Measurements from ENCODE around the gene DPCD. TPM values are rescaled to one million over a fixed set of nuclear protein-coding genes. Genes with fewer than 3 reads are reported as not detected.

DPCD gene
- total RNA-seq: 1 to 10 TPM; 3.7 to 4.2 TPM

DNA sequence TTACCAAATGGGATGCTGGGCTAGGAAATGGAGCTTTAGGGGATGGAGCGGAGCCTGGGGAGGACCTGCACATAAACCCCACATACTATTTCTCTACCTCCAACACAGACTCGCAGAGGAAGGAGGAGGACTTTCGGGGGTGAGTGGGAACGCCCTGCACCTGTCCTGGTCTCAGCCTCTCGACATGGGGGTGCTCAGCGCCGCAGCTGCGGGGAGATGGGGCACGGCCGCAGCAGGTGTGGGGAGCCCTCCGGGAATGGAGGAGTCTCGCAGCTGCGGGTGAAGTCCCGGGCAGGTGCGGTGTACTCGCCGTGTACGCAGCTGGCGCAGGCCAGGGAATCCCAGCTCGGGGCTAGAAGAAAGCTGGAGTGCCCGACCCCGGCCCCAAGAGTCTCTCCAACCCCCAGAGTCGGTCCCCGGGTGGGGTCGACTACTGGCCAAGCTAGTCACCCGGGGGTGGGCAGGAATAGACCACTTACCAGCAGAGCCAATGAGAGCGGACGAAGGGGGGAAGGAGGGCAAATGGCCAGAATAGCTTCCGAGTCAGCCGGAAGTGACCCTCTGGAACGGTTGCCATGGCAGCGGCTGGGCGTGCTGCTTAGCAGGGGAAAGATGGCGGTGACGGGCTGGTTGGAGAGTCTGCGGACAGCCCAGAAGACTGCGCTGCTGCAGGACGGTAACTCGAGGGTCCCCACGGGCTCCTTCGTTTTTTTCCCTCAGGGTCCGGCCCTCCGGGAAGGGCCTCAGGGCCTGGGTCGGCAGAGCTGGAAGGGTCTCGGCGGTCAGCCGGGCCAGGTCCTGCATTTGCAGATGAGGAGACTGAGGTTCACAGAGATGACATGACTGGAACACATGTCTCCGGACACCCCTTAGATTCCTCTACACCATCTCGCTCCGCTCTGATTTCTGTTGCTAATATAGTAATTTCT lies at the start of gene DPCD, which contains the start of gene POLL:
DPCD (plus strand) TSS at position 597 of the 929 bp plus-strand sequence; CDS start at position 613, 16 bp downstream.
POLL (minus strand) TSS at position 533 of the 929 bp plus-strand sequence. CDS start 897 bp downstream, outside the sequence.
- Mint-ChIP-seq H3K27me3 (no peaks in the 10 kb centered on the region), H3K9me3 (ENCODE audit: low read depth) (no peaks in the 10 kb centered on the region), H3K4me1 (peaks cover 18% of the 10 kb centered on the region), H3K36me3 (peaks cover 5% of the 10 kb centered on the region), H3K4me3 (peak within 1 kb of the TSS; percentile 93), H3K27ac (peak within 1 kb of the TSS; percentile 81)
- ATAC-seq: peak; percentile 97
- CTCF ChIA-PET: interaction anchor here (0.9 to 5.7 kb wide), 5 partner anchors 15 to 374 kb away, joined by 3 to 36 read pairs (median 8); partner anchors contain the start of gene NPM3
- peak; percentile 97 for DNase-seq

GRCh38 chr10:101538446-101538845 lies 49.7 kb upstream of the DPCD start:
- no peaks in the 10 kb centered on the region for H3K27me3 Mint-ChIP-seq
- H3K9me3 Mint-ChIP-seq (ENCODE audit: low read depth): no peaks in the 10 kb centered on the region
- CTCF ChIA-PET: interaction anchor here (0.5 to 1.6 kb wide), 2 partner anchors 31 to 329 kb away, joined by 3 to 4 read pairs; no protein-coding TSS in a partner anchor
- ATAC-seq (no peak), DNase-seq (no peak)
- H3K36me3 Mint-ChIP-seq: peaks cover 2% of the 10 kb centered on the region
- no peak overlapping the region for H3K27ac Mint-ChIP-seq
- no peak overlapping the region for H3K4me3 Mint-ChIP-seq
- no peaks in the 10 kb centered on the region for H3K4me1 Mint-ChIP-seq

DNA sequence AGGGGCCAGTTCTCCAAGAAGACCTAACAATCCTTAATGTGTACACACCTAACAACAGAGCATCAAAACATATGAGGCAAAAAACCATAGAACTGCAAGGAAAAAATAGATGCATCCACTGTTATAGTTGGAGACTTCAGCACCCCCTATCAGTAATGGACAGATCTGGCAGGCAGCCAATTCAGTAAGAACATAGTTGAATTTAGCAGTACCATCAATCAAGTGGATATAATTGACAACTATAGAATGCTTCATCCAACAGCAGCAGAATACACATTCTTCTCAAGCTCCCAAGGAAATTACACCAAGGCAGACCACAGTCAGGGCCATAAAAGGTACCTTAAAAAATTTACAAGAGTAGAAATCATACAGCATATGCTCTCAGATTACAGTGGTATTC lies 42.2 kb upstream of the DPCD start:
- no peak overlapping the region for H3K4me3 Mint-ChIP-seq
- H3K9me3 Mint-ChIP-seq (ENCODE audit: low read depth): no peaks in the 10 kb centered on the region
- no peaks in the 10 kb centered on the region for H3K27me3 Mint-ChIP-seq
- peaks cover 3% of the 10 kb centered on the region for H3K4me1 Mint-ChIP-seq
- CTCF ChIA-PET: interaction anchor here (1.0 kb wide), 2 partner anchors 14 to 330 kb away, joined by 3 read pairs; no protein-coding TSS in a partner anchor
- H3K36me3 Mint-ChIP-seq: peaks cover 2% of the 10 kb centered on the region
- DNase-seq (no peak), ATAC-seq (no peak)
- no peak overlapping the region for H3K27ac Mint-ChIP-seq

DNA sequence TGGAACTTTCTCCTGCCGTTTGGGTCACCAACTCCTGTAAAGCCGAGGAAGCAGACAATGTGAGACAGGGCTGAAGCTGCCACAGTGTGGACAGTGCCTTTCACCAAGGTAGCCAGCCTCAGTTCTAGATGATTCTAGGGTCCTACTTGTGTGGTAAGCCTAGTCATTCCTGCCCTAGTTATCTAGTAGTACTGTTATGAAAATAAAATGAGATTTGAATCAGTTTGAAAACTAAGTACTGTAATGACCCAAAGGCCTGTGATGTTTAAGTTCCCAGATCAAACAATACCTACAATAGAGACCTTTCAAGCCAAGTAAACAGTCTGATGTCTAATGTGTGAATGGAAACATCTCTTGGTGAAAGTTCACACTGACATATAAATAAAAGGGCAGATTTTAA lies 37.2 kb upstream of the DPCD start:
- no peak for ATAC-seq
- H3K4me3 Mint-ChIP-seq: no peak overlapping the region
- peak overlapping the region; percentile 2 for H3K27ac Mint-ChIP-seq
- H3K9me3 Mint-ChIP-seq (ENCODE audit: low read depth): no peaks in the 10 kb centered on the region
- no peak for DNase-seq
- peaks cover 3% of the 10 kb centered on the region for H3K4me1 Mint-ChIP-seq
- CTCF ChIA-PET: no interaction called here
- H3K27me3 Mint-ChIP-seq: no peaks in the 10 kb centered on the region
- peaks cover 2% of the 10 kb centered on the region for H3K36me3 Mint-ChIP-seq

GRCh38 chr10:101552442-101552841 lies 35.7 kb upstream of the DPCD start:
- Mint-ChIP-seq H3K36me3 (peaks cover 2% of the 10 kb centered on the region), H3K4me1 (peaks cover 4% of the 10 kb centered on the region), H3K27ac (no peak overlapping the region), H3K4me3 (no peak overlapping the region), H3K27me3 (no peaks in the 10 kb centered on the region), H3K9me3 (ENCODE audit: low read depth) (no peaks in the 10 kb centered on the region)
- ATAC-seq (no peak), DNase-seq (no peak)
- CTCF ChIA-PET: interaction anchor here (1.2 kb wide), 1 partner anchor 229 kb away, joined by 3 read pairs; no protein-coding TSS in a partner anchor

DNA sequence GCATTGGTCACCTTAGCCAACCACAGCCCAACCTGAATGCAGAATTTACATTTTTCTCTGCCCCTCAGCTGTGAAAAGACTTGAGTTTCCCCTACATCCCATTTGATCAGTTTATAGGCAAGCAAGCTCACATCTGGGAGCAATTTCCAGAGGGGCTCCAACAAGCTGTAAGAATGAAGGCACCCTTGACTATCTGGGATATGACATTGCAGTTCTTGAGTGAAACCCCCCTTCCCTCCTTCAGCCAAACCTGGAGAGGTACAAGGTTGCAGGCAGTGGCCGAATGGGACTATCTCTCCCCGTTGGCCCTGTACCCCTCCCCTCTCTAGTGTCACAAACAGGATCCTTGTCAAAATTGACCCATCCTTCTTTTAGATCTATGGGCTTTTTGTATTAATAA lies 30.6 kb upstream of the DPCD start:
- DNase-seq (no peak), ATAC-seq (no peak)
- Mint-ChIP-seq H3K27me3 (peaks cover 3% of the 10 kb centered on the region), H3K4me1 (peaks cover 19% of the 10 kb centered on the region), H3K27ac (peak overlapping the region; percentile 42), H3K4me3 (no peak overlapping the region), H3K9me3 (ENCODE audit: low read depth) (no peaks in the 10 kb centered on the region), H3K36me3 (no peaks in the 10 kb centered on the region)
- CTCF ChIA-PET: interaction anchor here (1.2 kb wide), 1 partner anchor 12 kb away, joined by 4 read pairs; no protein-coding TSS in a partner anchor

DNA sequence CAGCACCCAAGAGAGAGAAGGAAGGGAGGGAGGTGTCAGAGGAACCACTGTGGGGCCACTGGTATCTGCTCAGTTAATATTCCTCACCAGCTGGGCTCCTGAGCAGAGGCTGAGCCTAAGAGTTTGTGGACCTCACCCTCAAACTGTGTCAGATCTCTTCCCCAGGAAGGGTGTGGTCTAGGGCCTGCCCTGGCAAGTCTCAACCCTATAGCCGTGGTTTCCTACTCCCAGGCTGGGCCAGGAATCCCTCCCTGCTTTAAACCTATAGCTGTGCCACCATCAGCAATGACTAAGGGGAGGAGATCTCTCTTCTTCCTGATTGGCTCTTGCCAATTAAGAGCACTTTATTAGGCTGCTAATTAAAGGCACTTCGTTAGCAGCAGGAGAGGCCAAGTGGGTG lies 29.9 kb upstream of the DPCD start:
- ATAC-seq (peak; percentile 52), DNase-seq (no peak)
- peak overlapping the region; percentile 58 for H3K27ac Mint-ChIP-seq

DNA sequence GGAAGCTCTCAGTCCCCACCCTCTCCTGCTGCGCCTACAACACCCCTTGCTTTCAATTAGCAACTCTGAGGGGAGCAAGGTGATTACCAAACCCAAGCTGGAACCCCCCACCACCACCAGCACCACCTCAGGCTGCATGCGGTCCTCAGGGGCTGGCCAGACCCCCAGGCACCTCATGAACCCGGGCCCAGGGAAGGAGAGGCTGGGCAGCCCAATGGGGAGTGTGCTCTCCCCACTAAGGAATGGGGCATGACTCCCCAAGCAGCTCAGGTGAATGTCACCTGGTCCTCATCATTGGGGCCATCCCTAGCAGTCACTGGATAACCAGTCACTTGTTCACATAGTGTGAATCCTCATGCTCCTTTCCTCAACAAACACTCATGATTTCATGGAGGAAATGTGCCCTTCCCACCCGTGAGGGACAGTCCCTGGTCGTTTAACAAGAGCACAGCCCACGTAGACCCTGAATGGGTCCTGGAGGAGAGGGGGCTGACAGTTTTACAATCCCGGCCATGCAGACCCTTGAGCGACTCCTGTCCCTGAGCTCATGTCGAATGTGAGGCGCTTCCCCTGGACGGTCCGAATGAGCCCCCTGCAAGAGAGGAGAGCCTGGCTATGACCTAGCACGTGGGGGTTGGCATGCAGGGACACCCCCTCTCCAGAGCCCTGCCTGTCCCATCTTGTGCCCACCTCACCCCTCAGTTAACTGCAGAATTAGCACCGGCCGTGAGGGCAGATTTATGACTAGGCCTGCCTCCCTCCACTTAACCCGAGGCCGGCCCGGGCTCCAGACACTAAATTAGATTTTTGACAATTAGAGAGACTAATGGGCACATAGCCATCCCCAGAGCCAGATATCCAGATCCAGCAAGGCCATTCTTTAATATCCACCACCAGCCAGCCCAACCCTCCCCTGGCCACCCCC lies 29.2 kb upstream of the DPCD start:
- H3K27ac Mint-ChIP-seq: peak overlapping the region; percentile 58
- H3K27me3 Mint-ChIP-seq: peaks cover 3% of the 10 kb centered on the region
- no peaks in the 10 kb centered on the region for H3K36me3 Mint-ChIP-seq
- CTCF ChIA-PET: interaction anchor here (1.0 to 1.2 kb wide), 2 partner anchors 12 kb away, joined by 4 to 5 read pairs; no protein-coding TSS in a partner anchor
- no peak for ATAC-seq
- H3K9me3 Mint-ChIP-seq (ENCODE audit: low read depth): no peaks in the 10 kb centered on the region
- peak; percentile 19 for DNase-seq
- no peak overlapping the region for H3K4me3 Mint-ChIP-seq
- peaks cover 19% of the 10 kb centered on the region for H3K4me1 Mint-ChIP-seq

More for the DNA sequence above, 29.9 kb upstream of the DPCD start:
- Mint-ChIP-seq H3K36me3 (no peaks in the 10 kb centered on the region), H3K27me3 (peaks cover 3% of the 10 kb centered on the region), H3K9me3 (ENCODE audit: low read depth) (no peaks in the 10 kb centered on the region), H3K4me3 (no peak overlapping the region), H3K4me1 (peaks cover 19% of the 10 kb centered on the region)
- CTCF ChIA-PET: interaction anchor here (1.0 kb wide), 1 partner anchor 12 kb away, joined by 5 read pairs; no protein-coding TSS in a partner anchor

GRCh38 chr10:101559596-101560297 lies 28.4 kb upstream of the DPCD start:
- peak; percentile 23 for DNase-seq
- Mint-ChIP-seq H3K4me3 (no peak overlapping the region), H3K27me3 (peaks cover 7% of the 10 kb centered on the region), H3K27ac (no peak overlapping the region), H3K4me1 (peaks cover 19% of the 10 kb centered on the region), H3K9me3 (ENCODE audit: low read depth) (no peaks in the 10 kb centered on the region), H3K36me3 (no peaks in the 10 kb centered on the region)
- ATAC-seq: no peak
- CTCF ChIA-PET: interaction anchor here (1.0 to 1.3 kb wide), 3 partner anchors 10 to 12 kb away, joined by 3 to 5 read pairs (median 4); no protein-coding TSS in a partner anchor

GRCh38 chr10:101560298-101561067 lies 27.6 kb upstream of the DPCD start:
- ATAC-seq (peak; percentile 12), DNase-seq (peak; percentile 36)
- H3K4me3 Mint-ChIP-seq: no peak overlapping the region
- CTCF ChIA-PET: interaction anchor here (1.0 to 1.3 kb wide), 3 partner anchors 9 to 11 kb away, joined by 3 to 5 read pairs (median 4); no protein-coding TSS in a partner anchor
- peaks cover 19% of the 10 kb centered on the region for H3K4me1 Mint-ChIP-seq
- peaks cover 14% of the 10 kb centered on the region for H3K27me3 Mint-ChIP-seq
- no peak overlapping the region for H3K27ac Mint-ChIP-seq
- H3K9me3 Mint-ChIP-seq (ENCODE audit: low read depth): no peaks in the 10 kb centered on the region
- H3K36me3 Mint-ChIP-seq: no peaks in the 10 kb centered on the region

GRCh38 chr10:101561068-101561915 lies 26.8 kb upstream of the DPCD start:
- Mint-ChIP-seq H3K4me3 (no peak overlapping the region), H3K4me1 (peaks cover 21% of the 10 kb centered on the region), H3K27me3 (peaks cover 22% of the 10 kb centered on the region), H3K36me3 (no peaks in the 10 kb centered on the region), H3K27ac (no peak overlapping the region), H3K9me3 (ENCODE audit: low read depth) (no peaks in the 10 kb centered on the region)
- DNase-seq: peak; percentile 16
- ATAC-seq: no peak
- CTCF ChIA-PET: interaction anchor here (0.9 to 1.4 kb wide), 3 partner anchors 8 to 10 kb away, joined by 3 to 4 read pairs (median 4); no protein-coding TSS in a partner anchor

Data from activated CD8-positive, alpha-beta memory T cell treated with anti-CD3 and anti-CD28 coated beads, Interleukin-2, amount 10 ng/mL, durations not matched to agents 7 days and 5 days (primary cell).